Kidney (tissue), 14 donors: ENCODE data around the gene GPR55. TPM values are rescaled to one million over a fixed set of nuclear protein-coding genes. Genes with fewer than 3 reads are reported as not detected.

ENCODE experiments used
- DNase-seq, 5 donors: peaks; one replicate each; pipeline ENCODE4 v3.0.0-alpha.2; 2013 to 2020
- FAIRE-seq: peaks from 2 replicates; lab custom pipeline; 2012; peaks lifted over from hg19 to GRCh38; lab: Jason Lieb, UNC
- H3K27ac ChIP-seq, 2 donors: one replicate each; pipeline ENCODE4 v1.7.0; 2013; ENCODE audit warnings: low read depth in 2 of 2, low read length in 2 of 2, inconsistent platforms in 1 of 2
- H3K27me3 ChIP-seq: one replicate; pipeline ENCODE4 v1.7.1; 2013; ENCODE audit warnings: low read length, inconsistent platforms; ENCODE audit not compliant: control insufficient read depth, insufficient read depth
- H3K36me3 ChIP-seq, 3 donors: one replicate each; pipeline versions ENCODE4 v1.7.0 to v1.7.1; 2013; ENCODE audit warnings: low read length in 3 of 3, control low read depth in 1 of 3, inconsistent platforms in 1 of 3; ENCODE audit not compliant: insufficient read depth in 3 of 3, control insufficient read depth in 2 of 3
- H3K4me1 ChIP-seq, 3 donors: one replicate each; pipeline versions ENCODE4 v1.7.0 to v1.7.1; 2013; ENCODE audit warnings: low read length in 3 of 3, inconsistent platforms in 1 of 3, low read depth in 1 of 3; ENCODE audit not compliant: control insufficient read depth in 2 of 3, insufficient read depth in 2 of 3
- H3K4me3 ChIP-seq, 3 donors: one replicate each; pipeline versions ENCODE4 v1.7.0 to v1.8.1; 2013; ENCODE audit warnings: low read length in 3 of 3, control low read depth in 1 of 3, inconsistent platforms in 1 of 3
- H3K9ac ChIP-seq, 3 donors: one replicate each; pipeline versions ENCODE4 v1.7.0 to v1.7.1; 2013; ENCODE audit warnings: low read length in 3 of 3, control low read depth in 1 of 3, inconsistent platforms in 1 of 3
- H3K9me3 ChIP-seq, 3 donors: one replicate each; pipeline versions ENCODE4 v1.7.0 to v1.7.1; 2013; ENCODE audit warnings: low read length in 3 of 3, control low read depth in 1 of 3, inconsistent platforms in 1 of 3; ENCODE audit not compliant: control insufficient read depth in 2 of 3, insufficient read depth in 1 of 3
- CTCF ChIP-seq: IDR thresholded peaks from 3 replicates; pipeline ENCODE4 v1.5.1; 2012; ENCODE audit warnings: mild to moderate bottlenecking, moderate library complexity, borderline replicate concordance; ENCODE audit not compliant: insufficient read depth; ENCODE audit errors: extremely low read depth
- intact Hi-C: fragments of 100-400 bp; cut with DNase I; formaldehyde crosslinking; loops from one replicate; pipeline ENCODE4 v1.11.1; 2022
- polyA plus RNA-seq: library from polyadenylated mRNA; stranded (reverse); fragments of 350-450 nt; fragmentation: Illumina TruSeq; extraction: RNeasy Lipid Tissue Mini Kit (QIAGEN cat#74804); gene quantifications from one replicate; pipeline ENCODE4 v1.2.3, GENCODE V29; 2014; ENCODE audit warnings: low read depth, low replicate concordance; ENCODE audit not compliant: insufficient read depth
- total RNA-seq: library from RNA; stranded (reverse); fragmentation: NEBNext Ultra II Directional; extraction: Animal tissue kit (Norgen Biotek cat#: 25700); gene quantifications from one replicate; pipeline ENCODE4 v1.2.1, GENCODE V29; 2021
- donor health status: control.
- donor health status: control.
- donor health status: control.
- donor health status: control.
- donor health status: control.
- donor health status: DM: yes; HTN: yes; CAD: no.
- donor health status: Normal renal cell carcinoma (clear cell type).

Gene GPR55
- total and polyA plus RNA-seq, 2 donors from 2014 or later, result 0.69 TPM; not detected in 1

- TF ChIP-seq CTCF, result no peak
- peaks cover 0 to 3% (median 0%) of the 10 kb centered on the region in 3 donors for H3K4me1 ChIP-seq
- DNase-seq (peak in 1 of 5 donors; percentile 28), FAIRE-seq (no peak)
- H3K27ac ChIP-seq, result no peak overlapping the region
- H3K4me3 ChIP-seq, result no peak overlapping the region
- H3K9ac ChIP-seq, result no peak overlapping the region
- H3K36me3 ChIP-seq, result no peaks in the 10 kb centered on the region
- no peaks in the 10 kb centered on the region for H3K9me3 ChIP-seq
- H3K27me3 ChIP-seq, result no peaks in the 10 kb centered on the region
- intact Hi-C loops, result no loop called here
These were observed 13.0 kb downstream of the GPR55 start for GRCh38 chr2:230912046-230912445.

- Histone ChIP-seq H3K4me1 (peaks cover 0 to 3% (median 0%) of the 10 kb centered on the region in 3 donors), H3K4me3 (no peak overlapping the region), H3K9ac (no peak overlapping the region), H3K36me3 (no peaks in the 10 kb centered on the region), H3K27me3 (no peaks in the 10 kb centered on the region), H3K27ac (no peak overlapping the region), H3K9me3 (no peaks in the 10 kb centered on the region)
- TF ChIP-seq CTCF, result no peak
- DNase-seq, result peak in 1 of 5 donors; percentile 26
- no peak for FAIRE-seq
- intact Hi-C loops, result no loop called here
These were observed 14.4 kb downstream of the GPR55 start for GRCh38 chr2:230910546-230911177.

- DNase-seq (peak in 1 of 5 donors; percentile 21), FAIRE-seq (no peak)
- Histone ChIP-seq H3K36me3 (no peaks in the 10 kb centered on the region), H3K9me3 (no peaks in the 10 kb centered on the region), H3K9ac (no peak overlapping the region), H3K4me1 (peaks cover 0 to 3% (median 0%) of the 10 kb centered on the region in 3 donors), H3K4me3 (no peak overlapping the region), H3K27ac (no peak overlapping the region), H3K27me3 (no peaks in the 10 kb centered on the region)
- intact Hi-C loops, result loop anchor here (10.0 kb wide), 1 partner anchor 75 kb away; no protein-coding TSS in a partner anchor
- no peak for TF ChIP-seq CTCF
These were observed 15.0 kb downstream of the GPR55 start for GRCh38 chr2:230909841-230910545.
